ENCODE results near the gene CES2. TPM values are rescaled to one million over a fixed set of nuclear protein-coding genes. Genes with fewer than 3 reads are reported as not detected.

Gene CES2, protein sequence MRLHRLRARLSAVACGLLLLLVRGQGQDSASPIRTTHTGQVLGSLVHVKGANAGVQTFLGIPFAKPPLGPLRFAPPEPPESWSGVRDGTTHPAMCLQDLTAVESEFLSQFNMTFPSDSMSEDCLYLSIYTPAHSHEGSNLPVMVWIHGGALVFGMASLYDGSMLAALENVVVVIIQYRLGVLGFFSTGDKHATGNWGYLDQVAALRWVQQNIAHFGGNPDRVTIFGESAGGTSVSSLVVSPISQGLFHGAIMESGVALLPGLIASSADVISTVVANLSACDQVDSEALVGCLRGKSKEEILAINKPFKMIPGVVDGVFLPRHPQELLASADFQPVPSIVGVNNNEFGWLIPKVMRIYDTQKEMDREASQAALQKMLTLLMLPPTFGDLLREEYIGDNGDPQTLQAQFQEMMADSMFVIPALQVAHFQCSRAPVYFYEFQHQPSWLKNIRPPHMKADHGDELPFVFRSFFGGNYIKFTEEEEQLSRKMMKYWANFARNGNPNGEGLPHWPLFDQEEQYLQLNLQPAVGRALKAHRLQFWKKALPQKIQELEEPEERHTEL
- 33.8 and 39.3 TPM in 2 replicates for total RNA-seq

DNA sequence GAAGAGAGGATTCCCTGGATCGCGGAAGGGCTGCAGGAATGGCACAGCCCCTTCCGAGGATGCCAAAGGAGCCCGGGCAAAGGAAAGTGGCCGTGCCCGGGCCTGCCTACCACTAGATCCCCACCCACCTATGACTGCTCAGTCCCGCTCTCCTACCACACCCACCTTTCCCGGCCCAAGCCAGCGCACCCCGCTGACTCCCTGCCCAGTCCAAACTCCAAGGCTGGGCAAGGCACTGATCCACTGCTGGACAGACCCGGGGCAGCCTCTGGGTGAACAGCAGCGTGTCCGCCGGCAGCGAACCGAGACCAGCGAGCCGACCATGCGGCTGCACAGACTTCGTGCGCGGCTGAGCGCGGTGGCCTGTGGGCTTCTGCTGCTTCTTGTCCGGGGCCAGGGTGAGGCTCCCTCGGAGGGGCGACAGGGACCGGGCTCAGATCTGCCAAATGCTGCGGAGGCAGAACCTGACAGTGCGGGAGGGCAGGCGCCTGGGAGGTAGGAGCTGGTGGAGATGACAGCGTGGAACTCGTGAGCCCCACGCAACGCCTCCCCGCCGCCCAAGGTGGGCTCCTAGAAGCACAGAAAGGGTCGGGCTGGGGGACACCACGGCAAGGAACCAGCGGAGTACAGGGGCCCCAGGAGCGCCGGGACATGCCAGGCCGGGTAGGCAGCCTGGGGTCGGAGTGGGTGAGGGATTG is at the start of gene CES2:
TSS of gene CES2 (plus strand) at position 203 of the 698 bp plus-strand sequence. CDS start at position 323, 120 bp downstream.

DNA sequence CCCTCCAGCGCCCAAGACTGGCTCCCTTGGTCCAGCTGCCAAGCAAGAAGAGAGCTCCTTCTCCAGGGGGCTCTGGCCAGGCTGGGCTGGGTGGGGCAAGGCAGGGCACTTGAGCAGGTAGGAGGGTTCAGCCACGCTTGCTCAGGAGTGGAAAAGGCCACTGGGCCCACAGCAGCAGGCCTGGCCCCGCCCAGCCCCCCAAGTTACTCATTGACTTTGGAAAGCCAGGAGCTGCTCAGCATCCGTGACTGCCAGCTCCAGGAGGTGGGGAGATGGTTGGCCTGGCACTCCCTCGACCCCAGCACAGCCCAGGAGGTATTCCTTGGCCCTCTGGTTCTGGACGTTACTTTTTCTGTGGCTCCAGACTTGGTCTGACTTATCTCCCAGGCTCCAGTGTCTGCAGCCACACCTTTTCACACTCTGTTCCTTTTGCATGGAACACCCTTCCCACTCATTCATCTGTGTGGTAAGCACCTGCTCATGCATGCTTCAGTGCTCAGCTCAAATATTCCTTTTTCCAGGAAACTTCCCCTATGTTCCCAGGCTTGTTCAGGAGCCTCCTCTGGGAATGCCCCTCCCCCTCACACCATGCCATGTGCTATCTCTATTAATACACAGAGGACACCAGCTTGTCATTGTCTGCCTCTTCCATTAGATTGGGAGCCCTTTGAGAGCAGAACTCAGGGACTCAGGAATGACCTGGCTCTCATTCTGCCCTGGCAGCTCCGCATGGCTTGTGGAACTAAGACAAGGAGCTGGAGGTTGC is 16.3 kb upstream of the CES2 start, which contains the start of gene CDH16:
TSS of gene CDH16 (minus strand) at position 83 of the 766 bp plus-strand sequence. CDS start 820 bp downstream, outside the sequence.

DNA sequence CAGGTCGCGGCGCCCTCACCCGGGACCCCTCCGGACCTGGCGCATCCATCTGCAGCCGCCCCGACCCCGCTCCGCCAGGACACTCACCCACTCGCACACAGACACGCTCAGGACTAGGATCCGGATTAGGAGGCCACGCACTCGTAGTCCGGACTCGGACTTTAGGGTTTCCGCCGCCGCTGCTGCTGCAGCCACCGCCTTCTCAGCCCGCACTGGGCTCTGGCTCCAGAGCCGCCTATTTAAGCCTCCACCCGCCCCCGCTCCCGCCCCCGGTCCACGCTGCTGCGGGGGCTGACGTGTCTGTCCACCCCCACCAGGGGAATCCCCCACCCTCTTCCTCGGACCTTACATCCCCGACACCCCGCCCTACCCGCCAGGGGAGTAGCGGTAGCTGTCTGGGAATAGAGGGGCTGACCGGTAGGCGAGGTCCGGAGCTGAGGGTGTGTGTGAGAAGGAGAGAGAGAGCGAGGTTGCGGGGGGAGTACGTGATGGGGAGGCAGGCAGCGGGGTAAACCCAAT is 9.9 kb upstream of the CES2 start, which contains the start of gene RRAD:
TSS of gene RRAD (minus strand) at position 214 of the 519 bp plus-strand sequence. CDS start 356 bp downstream, outside the sequence.

GRCh38 chr16:66934138-66934838 is 1.0 kb upstream of the CES2 start, which contains the start of gene CIAO2B:
Gene CIAO2B, minus strand, starts transcription at chr16:66934402. Its CDS starts 38 bp downstream, at chr16:66934364.

GRCh38 chr16:66961065-66961744 is 25.9 kb downstream of the CES2 start, which contains the start of gene CES3:
Gene CES3, plus strand, starts transcription at chr16:66961266. Its CDS starts 42 bp downstream, at chr16:66961308.

DNA sequence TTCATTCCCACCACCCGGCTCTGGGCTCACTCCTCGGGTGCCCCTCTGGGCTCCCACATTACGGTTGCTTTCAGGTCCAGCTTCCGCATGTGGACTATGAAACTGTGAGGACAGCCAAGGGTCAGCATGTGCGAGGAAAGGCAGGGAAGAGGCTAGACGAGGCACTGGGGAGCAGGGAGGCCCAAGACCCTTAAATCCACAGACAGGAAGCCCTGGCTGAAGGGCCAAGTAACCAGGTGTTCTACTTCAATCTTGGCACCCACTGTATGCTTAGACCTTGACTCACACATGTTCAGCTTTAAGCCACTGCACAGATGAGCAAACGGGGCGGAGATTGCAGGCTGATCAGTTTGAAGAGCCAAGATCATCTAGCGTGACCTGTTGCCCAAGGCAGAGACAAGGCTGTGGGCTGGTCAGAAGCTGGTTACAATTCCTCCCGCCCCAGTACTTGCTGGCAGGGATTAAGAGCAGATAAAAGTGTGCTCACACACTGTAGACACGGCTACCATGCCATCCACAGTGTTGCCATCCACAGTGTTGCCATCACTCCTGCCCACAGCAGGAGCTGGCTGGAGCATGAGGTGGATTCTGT is 53.0 kb downstream of the CES2 start, which contains the start of gene CES4A:
TSS of gene CES4A (plus strand) at position 393 of the 592 bp plus-strand sequence. CDS start at position 577, 184 bp downstream.

Other genes with a start within 250 kb of the CES2 start
- gene CMTM4, start 238.8 kb upstream of the CES2 start, total RNA-seq: 24.3 and 24.7 TPM in 2 replicates
- 120 and 149 TPM in 2 replicates for gene DYNC1LI2, start 183.9 kb upstream of the CES2 start, total RNA-seq
- 0.13 and 0.22 TPM in 2 replicates for gene TERB1, start 133.9 kb upstream of the CES2 start, total RNA-seq
- 77.6 and 82.8 TPM in 2 replicates for gene NAE1, start 104.5 kb upstream of the CES2 start, total RNA-seq
- not detected in 2 replicates for gene CA7, start 91.1 kb upstream of the CES2 start, total RNA-seq
- 6.9 and 7.7 TPM in 2 replicates for gene PDP2, start 55.0 kb upstream of the CES2 start, total RNA-seq
- not detected in 2 replicates for gene CDH16, start 16.6 kb upstream of the CES2 start, total RNA-seq
- gene RRAD, start 10.0 kb upstream of the CES2 start, total RNA-seq: 1.3 and 2.3 TPM in 2 replicates
- gene CIAO2B, start 1.1 kb upstream of the CES2 start, total RNA-seq: 70.7 and 88.4 TPM in 2 replicates
- gene CES3, start 25.8 kb downstream of the CES2 start, total RNA-seq: 0.86 TPM in 1 of 2 replicates, not detected in the other
- gene CES4A, start 53.1 kb downstream of the CES2 start, total RNA-seq: 3.6 and 5.0 TPM in 2 replicates
- 95.6 and 99.8 TPM in 2 replicates for gene CBFB, start 93.6 kb downstream of the CES2 start, total RNA-seq
- gene PHAF1, start 174.4 kb downstream of the CES2 start, total RNA-seq: 19.1 and 20.8 TPM in 2 replicates
- gene B3GNT9, start 215.5 kb downstream of the CES2 start, total RNA-seq: 45.9 and 50.6 TPM in 2 replicates
- gene TRADD, start 224.4 kb downstream of the CES2 start, total RNA-seq: 12.2 and 13.5 TPM in 2 replicates
- gene FBXL8, start 224.4 kb downstream of the CES2 start, total RNA-seq: 11.2 and 12.7 TPM in 2 replicates
- 3.0 and 4.4 TPM in 2 replicates for gene HSF4, start 229.2 kb downstream of the CES2 start, total RNA-seq
- 14.6 and 14.9 TPM in 2 replicates for gene NOL3, start 235.0 kb downstream of the CES2 start, total RNA-seq
- gene MATCAP1, start 248.4 kb downstream of the CES2 start, total RNA-seq: 3.7 and 4.2 TPM in 2 replicates

Data from articular chondrocyte of knee joint (primary cell).